HG03521 (cell line): ENCODE results near the gene DBP.
"Not testable (repeated sequence)": the region's sequence is repeated elsewhere in the genome, so short reads cannot be mapped to it uniquely, and the experiment has no call there.

Experiments
- ATAC-seq: cut with Tn5 transposase; IDR thresholded peaks from one replicate; pipeline ENCODE4 v1.9.1; 2021; ENCODE audit warnings: mild to moderate bottlenecking, moderate library complexity; ENCODE audit not compliant: unreplicated experiment

DBP gene, protein sequence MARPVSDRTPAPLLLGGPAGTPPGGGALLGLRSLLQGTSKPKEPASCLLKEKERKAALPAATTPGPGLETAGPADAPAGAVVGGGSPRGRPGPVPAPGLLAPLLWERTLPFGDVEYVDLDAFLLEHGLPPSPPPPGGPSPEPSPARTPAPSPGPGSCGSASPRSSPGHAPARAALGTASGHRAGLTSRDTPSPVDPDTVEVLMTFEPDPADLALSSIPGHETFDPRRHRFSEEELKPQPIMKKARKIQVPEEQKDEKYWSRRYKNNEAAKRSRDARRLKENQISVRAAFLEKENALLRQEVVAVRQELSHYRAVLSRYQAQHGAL

DNA sequence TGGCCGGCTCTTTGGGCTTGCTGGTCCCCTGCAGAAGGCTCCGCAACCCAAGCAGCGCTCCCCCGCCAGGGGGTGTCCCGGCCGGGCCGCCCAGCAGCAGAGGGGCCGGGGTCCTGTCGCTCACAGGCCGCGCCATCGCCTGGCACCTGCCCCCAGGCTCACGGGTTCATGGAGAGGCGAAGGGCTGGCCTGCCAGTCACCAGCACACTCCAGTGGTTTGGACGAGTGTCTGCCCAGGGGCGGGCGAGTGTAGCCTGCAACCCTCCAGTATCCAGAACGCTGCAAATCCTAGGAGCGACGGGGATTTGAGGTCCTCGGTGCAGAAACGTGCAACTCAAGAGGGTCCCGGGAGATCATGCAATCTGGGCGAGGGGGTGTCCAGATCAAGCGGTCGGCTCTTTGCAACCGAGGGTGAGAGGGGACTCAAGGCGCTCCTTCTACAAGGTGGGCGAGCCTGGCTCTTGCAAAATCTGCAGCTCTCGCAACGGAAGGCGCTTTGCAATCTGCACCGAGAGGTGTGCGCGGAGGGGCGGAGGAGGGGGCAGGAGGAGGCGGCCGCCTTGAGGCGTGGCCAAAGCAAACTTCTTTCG, at the start of gene DBP:
Gene DBP (minus strand): TSS at position 521 of the 590 bp plus-strand sequence. CDS start 385 bp downstream, at position 136.
- ATAC-seq, result no peak

DNA sequence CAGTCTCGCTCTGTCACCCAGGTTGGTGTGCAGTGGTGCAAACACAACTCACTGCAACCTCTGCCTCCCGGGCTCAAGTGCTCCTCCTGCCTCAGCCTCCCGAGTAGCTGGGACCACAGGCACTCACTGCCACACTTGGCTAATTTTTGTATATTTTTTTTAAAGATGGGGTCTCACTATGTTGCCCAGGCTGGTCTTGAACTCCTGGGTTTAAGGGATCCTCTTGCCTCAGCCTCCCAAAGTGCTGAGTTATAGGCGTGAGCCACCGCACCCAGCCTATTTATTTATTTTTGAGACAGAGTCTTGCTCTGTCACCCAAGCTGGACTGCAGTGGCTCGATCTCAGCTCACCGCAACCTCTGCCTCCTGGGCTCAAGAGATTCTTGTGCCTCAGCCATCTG, 49.5 kb upstream of the DBP start:
- not testable (repeated sequence) for ATAC-seq

DNA sequence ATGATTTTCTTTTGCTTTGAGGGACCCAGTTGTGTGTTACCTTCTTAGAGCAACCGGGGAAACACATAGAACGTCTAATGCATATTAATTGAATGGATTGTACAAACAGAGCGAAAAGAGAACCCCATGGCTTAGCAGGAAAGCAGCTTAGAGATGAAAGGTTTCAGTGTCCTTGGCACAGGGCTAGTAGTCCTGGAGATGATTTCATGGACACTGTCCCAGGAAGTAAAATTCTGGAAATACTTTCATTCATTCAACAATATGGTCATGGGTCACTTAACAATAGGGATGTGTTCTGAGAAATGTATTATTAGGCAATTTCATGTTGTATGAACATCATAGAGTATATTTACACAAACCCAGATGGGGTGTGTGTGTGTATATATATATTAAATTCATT, 48.9 kb upstream of the DBP start:
- no peak for ATAC-seq

DNA sequence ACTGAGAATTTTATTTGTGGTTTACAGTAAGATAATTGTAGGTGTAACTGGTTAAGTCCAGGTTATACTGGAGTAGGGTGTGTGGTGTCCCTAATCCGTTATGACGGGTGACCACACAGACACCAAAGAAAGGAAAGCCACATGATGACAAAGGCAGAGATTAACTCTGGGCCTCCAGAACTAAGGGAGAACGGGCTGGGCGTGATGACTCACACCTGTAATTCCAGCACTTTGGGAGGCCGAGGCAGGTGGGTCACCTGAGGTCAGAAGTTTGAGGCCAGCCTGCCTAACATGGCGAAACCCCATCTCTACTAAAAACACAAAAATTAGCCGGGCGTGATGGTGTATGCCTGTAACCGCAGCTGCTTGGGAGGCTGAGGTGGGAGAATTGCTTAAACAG, 48.4 kb upstream of the DBP start:
- ATAC-seq, result no peak

DNA sequence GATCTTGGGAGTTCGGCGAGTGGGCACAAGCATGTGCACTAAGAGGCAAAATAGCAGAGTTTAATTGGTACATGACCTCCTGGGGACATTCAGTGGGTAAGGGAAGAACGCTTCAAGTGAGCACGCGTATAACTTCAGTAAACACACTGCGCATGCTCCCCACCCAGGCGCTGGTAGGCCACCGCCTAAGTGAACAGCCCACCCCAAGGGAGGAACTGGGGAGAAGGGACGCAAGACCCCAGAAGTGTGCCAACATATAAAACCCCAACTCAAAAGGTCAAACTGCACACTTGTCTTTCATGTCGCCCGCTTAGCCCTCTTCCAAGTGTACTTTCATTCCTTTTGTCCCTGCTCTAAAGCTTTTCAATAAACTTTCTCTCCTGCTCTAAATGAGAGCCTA, 46.2 kb upstream of the DBP start:
- no peak for ATAC-seq

DNA sequence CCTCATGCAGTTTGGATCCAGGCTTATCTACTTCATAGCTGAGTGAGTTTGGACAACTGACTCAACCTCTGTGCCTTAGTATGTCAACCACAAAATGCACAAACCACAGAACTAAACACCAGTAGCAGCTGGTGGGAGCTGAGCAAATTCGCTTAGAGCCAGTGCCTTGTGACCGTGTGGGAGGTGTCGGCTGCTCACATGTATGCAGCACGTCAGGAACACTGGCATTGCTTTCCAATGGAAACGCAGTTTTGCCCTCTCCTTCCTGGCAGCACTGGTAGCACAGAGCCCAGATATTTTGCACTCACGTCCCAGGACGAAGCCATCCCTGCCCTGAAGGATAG, 43.9 kb upstream of the DBP start:
- ATAC-seq, result no peak

DNA sequence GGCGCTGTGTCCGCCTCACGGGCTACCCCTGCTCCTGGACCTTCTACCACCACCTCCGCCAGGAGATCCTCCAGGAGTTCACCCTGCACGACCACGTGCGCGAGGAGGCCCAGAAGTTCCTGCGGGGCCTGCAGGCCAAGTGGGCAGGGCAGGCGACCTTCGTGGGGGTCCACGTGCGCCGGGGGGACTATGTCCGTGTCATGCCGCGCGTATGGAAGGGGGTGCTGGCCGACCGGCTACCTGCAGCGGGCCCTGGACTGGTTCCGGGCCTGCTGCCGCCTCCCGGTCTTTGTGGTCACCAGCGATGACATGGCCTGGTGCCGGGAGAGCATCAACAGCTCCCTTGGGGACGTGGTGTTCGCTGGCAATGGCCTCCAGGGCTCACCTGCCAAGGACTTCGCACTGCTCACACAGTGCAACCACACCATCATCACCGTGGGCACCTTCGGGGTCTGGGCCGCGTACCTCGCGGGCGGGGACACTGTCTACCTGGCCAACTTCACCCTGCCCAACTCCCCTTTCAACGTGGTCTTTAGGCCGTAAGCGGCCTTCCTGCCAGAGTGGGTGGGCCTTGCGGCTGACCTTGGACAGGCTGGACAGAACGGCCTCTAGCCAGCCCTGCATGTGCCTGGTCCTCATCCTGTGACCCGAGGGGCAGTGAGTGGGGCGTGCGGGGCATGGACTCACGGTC, 43.4 kb upstream of the DBP start:
- no peak for ATAC-seq

DNA sequence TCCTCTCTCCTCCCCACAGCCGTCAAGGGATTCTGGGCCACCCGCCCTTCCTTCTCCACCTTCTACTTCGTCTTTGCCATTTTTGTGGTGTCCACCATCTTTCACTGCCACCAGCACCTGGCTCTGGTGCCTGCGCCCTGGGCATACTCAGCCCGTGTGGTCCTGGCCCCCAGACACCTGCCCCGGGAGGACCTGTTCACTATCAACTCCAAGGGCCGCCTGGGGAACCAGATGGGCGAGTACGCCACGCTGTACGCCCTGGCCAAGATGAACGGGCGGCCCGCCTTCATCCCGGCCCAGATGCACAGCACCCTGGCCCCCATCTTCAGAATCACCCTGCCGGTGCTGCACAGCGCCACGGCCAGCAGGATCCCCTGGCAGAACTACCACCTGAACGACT, 42.8 kb upstream of the DBP start:
- not testable (repeated sequence) for ATAC-seq

DNA sequence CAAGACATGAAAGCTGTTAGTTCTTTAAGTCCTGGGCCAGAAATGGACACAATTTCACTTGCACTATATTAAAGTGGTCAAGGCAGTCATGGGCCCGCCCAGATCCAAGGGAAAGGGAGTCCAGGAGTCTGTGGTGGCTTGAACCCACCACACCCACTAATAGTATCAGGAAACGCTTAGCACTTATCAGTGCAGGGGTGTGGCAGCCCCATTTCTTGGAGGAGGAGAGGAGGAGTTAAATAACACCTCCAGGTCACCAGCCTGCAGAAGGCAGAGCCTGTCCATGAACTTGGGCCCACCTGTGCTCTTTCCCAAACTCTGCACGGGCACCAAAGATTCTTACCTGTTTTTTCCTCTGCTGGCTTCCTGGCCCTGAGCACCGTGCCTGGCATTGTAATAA, 41.0 kb upstream of the DBP start:
- ATAC-seq, result no peak

DNA sequence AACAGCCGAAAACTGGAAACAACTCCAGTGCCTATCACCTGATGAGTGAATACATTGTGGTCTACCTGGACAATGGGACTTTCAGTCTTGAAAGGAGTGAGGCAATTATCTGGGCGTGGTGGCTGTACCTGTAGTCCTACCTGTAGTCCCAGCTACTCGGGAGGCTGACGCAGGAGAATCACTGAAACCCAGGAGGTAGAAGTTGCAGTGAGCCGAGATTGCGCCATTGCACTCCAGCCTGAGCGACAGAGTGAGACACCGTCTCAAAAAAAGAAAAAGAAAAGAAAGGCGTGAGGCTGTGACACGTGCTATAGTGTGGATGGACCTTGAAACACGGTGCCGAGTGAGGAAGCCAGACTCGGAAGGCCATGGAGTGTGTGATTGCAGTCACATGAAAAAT, 39.7 kb upstream of the DBP start:
- no peak for ATAC-seq

DNA sequence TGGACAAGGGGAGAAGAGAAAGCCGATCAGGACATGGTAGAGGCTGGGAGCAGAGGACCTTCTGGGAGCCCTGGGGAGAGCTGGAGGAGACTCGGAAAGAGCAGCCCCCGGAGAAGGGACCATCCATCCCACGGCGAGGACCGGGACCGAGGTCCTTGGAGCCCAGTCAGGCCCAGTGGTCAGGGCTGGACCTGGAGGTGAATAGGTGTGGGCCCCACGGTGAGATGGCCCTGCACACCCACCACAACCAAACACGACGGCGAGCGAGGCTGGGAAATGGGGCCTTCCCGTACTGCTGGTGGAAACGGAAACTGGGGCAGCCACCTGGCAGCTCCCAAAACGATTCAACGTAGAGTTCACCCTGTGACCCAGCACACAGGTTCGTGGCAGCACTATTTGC, 39.3 kb upstream of the DBP start:
- no peak for ATAC-seq

DNA sequence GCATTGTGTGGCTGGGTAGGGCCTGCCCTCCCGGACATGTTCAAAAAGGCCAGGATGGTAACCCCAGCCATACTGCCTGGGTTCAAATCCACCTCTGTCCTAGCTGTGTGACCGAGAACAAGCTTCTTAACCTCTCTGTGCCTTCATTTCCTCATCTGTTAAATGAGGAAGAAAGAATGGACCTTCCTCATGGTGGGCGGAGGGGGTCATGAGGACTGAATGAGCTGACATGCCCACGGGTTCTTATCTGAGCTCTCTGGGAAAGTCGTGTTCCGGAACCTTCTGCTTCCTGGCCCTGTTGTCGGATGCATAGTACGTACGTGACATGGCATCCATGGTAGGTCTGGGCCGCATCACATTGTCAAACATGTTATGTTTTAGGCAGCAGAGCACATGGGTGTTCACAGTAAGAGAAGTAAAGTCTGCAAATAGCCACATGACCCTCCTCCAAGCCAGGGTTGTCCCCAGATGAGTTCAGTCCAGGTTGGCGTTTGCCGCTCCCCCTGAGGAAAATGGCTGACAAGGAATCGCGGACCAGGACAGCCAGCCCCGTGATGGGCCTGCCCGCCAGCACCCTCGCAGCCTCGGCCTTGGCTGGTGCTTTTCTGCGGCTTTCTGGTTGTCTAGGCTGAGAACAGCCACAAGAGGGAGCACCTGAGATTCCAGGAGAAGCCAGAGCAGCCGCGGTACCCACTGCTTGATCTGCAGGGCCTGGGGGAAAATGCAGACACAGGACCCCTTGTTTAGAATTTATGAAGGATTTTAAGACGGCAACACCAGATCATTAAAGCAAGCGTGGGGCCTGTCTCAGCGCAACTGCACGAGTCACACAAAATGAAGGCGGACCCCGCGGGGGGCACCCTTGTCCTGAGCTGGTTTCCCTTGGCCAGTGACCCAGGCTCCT, 38.0 kb upstream of the DBP start:
- ATAC-seq, result no peak

DNA sequence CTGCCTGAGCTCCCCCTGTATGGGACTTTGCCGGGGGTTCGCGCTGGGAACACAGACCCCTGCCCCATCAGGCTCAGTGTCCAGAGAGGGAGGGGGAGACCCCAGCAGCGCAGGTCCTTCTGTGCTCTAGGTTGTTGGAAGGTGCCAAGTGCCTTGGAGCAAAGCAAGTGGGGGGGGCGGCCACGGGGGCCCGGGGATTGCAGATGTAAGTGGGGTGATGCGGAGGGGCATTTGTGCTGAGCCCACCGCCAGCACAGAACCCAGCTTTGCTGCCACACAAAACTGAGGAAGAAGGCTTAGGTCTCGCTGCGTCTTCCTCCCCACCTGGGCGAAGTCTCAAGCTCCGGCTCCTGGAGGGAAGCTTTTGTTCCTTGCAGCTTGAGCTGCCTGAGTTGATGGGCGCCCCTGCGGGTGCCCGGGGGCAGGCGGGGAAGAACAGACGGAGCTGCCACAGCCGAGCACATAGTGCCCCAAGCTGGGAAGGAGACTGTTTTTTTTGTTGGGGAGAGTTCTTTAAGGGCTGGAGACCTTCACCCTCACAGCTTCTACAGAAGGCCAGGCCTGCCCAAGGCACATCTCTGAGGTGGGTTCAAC, 37.1 kb upstream of the DBP start:
- ATAC-seq, result no peak

DNA sequence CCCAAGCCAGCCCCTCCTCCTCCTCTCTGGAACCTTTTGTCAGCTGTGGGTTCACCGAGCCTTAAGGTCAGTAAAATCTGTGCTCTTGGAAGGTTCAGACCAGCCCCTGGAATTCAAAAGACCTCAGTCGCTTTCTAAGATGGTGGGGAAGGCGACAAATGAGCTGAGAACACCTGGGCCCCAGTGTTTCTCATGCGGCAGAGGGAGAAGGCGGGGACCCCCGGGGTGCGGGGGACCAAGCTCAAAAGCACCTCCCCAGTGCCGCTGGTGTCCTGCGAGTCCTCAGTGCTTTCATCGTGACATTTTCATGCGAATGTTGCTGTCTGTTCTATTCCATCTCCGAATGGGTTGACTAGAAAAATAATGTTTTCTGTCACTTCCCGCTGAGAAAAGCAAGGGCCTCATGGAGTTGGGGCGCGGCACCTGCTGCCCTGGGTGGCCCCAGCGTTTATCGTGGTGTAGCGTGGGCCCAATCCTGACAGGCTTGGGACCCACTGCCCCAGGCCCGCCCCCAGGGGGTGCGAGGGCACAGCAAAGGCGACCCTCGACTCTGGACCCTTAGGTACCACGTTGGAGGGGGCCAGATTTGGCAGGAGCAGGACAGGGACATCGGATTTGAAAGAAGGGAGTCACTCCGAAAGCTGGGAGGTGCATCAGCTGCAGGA, 36.4 kb upstream of the DBP start:
- no peak for ATAC-seq

DNA sequence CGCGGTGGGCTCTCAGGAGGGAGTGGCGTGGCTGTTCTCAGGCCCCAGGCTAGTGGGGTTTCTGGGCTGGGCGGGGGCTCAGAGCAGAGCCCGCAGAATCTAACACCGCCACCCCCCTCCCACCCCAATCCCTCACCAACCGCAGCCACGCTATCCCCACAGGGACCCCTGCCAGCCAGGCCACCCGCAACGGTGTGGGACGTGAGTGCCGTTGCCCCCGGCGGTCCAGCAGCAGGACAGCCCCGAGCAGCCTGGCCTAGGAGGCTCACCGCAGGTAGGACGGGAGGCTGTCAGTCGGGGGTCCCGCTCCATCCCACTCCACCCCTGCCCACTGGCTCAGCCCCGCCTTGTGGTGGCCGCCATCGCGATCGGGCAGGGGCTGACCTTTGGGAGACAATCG, 35.8 kb upstream of the DBP start, which contains the start of gene NTN5:
Gene NTN5 (minus strand): TSS at position 24 of the 400 bp plus-strand sequence. CDS start 2,031 bp downstream, outside the sequence.
- no peak for ATAC-seq

DNA sequence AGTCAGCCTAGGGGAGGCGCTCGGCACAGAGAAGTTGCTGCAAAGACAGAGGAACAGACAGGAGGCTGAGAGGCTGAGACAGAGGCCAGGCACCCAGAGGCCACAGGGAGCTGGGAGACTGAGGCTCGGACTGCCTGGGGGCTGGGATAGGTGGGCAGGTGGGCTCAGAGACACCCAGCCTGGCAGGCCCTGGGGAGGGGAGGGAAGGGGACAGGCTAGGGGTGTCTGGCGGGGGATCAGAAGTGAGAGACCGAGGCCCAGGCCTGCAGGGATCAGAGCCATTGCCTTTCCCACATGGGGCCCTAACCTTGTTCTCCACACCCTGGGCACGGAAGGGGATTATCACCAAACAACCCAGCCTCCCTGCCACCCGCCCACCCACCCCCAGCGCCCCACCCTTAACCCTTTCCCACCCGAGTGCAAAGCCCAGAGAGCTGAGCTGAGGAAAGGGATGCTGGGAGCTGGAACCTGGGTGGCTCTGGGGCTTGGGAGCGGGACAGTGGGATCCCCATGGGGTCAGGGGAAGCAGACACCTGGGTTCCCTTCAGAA, 34.3 kb upstream of the DBP start:
- ATAC-seq, result no peak

DNA sequence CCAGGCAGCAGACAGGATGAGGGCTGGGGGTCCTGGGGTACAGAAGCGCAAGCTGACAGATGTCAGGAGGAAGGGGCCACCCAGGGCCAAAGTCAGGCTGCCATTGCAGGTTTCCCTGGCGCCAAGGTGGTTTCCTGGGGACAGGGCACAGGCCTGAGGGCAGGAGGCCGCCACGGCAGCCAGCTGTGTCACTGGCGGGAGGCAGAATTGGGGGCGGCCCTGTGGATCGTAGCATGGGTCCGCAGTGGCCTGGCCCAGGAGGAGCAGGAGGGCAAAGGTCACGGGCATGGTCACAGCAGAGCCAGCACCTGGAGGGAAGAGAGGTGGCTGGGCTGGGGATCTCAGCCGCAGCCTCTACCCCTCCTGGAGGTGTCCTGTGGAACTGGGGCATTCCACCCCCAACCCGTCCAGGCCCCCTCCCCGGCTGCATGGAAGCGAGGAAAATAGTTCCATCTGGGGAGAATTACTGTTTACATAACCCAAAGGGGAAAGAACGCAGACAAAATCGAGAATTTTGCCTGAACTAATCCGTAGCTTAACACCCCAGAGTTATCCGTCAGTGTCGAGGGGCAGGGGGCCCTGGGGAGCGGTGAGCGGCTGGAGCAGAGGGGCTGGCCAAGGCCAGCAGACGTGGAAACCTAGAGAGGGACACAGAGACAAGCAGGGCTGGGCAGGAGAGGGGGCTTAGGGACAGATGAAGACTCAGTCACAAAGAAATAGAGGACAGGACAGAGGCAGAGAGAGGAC, 33.7 kb upstream of the DBP start:
- no peak for ATAC-seq

DNA sequence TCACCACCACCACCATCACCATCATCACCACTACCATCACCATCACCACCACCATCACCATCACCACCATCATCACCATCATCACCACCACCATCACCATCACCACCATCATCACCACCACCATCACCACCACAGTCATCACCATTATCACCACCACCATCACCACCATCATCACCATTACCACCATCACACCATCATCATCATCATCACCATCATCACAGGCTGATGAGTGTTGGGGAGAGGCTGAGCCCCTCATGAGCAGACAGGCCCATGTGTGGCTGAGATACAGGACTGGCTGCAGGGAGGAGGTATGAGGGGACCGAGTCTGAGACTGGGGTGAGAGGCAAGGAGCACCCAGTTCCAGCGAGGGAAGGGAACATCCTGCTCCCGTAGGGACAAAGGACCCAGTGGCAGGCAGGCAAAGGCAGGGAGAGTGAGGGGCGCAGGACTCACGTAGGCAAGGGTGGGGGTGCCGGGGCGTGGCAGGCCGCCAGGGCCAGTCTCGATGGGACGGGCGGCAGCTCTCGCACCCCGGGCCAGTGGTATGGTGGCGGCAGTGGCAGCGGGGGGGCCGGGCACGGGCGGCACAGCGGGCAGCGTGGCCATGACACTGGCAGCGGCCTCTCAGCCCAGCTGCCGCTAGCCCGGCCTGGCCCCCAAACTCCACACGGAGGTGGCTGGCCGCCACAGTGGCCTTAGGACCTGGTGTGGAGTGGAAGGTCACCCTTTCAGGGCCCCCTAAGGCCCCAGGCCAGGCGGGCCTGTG, 32.9 kb upstream of the DBP start:
- ATAC-seq, result no peak

DNA sequence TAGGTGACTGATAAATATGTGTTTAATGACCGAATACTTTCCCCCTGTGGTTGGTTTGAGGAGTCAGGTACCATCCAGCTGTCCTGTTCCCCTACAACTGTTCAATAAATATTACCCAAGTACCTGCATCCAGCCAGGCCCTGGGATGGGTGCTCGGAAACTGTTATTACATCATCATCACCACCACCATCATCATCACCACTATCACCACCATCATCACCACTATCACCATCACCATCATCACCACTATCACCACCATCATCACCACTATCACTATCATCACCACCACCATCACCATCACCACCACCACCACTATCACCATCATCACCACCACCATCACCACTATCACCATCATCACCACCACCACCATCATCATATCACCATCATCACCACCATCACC, 31.6 kb upstream of the DBP start:
- no peak for ATAC-seq
